ENCODE data around the gene MSANTD2.
A peak's percentile ranks its signal among the peaks of the same experiment; 100 is the strongest.

The MSANTD2 gene

GRCh38 chr11:124761301-124762104, 38.7 kb downstream of the MSANTD2 start:
- Mint-ChIP-seq H3K27ac (no peak overlapping the region), H3K4me3 (peak overlapping the region; percentile 85 to 90), H3K27me3 (peaks cover 44 to 59% of the 10 kb centered on the region in 2 donors), H3K36me3 (ENCODE audit: insufficient read depth) (peaks cover 11% of the 10 kb centered on the region), H3K9me3 (no peaks in the 10 kb centered on the region), H3K4me1 (ENCODE audit: low read depth in 2 of 2) (peaks cover 11 to 12% of the 10 kb centered on the region in 2 donors)
- ATAC-seq (replicated peaks) (no peak), DNase-seq (no peak)

DNA sequence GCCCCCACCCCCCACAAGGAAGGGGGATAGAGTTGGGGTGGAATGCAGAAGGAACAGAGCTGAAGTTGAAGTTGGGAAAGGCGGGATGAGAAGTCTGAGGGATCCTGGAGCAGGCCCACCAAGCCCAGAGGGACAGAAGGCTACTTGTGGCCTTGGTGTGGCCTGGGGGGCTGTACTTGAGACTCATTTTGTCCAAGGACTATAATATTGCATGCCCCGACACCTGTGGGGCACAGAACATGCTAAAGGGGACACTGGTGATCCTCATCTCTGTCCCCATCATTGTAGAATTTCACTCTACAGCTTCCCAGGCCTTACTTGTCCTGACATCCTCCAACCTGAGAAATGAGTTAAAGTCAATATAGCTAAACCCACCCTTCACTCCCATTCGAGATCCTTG, 39.4 kb downstream of the MSANTD2 start:
- DNase-seq, result no peak
- Mint-ChIP-seq H3K27me3 (peaks cover 51 to 66% of the 10 kb centered on the region in 2 donors), H3K4me3 (peak overlapping the region; percentile 85 to 90), H3K9me3 (no peaks in the 10 kb centered on the region), H3K27ac (no peak overlapping the region), H3K36me3 (ENCODE audit: insufficient read depth) (peaks cover 6% of the 10 kb centered on the region), H3K4me1 (ENCODE audit: low read depth in 2 of 2) (peaks cover 11 to 12% of the 10 kb centered on the region in 2 donors)
- no peak for ATAC-seq (replicated peaks)

DNA sequence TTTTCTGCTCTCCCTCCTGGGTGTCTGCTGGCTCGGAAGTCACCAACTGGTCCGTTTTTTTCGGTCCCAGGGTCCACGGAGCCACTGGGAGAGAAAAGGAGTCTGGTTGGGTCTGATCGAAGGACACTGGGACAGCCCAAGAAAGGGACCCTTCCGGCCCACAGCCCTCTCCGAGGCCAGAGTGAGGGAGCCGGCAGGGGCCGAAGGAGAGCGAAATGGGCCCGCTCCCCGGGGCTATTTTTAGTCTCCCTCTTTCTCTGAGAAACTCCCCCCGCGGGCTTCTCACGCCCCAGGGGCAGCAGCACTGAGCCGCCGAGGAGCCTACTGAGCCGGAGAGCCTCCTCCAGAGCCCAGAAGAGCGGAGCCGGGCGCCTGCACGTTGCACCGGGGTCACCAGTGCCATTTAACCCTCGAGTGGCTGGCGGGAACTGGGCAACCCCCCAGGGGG, 40.0 kb downstream of the MSANTD2 start:
- H3K9me3 Mint-ChIP-seq, result no peaks in the 10 kb centered on the region
- H3K27me3 Mint-ChIP-seq, result peaks cover 52 to 69% of the 10 kb centered on the region in 2 donors
- ATAC-seq (replicated peaks) (no peak), DNase-seq (no peak)
- peaks cover 11 to 12% of the 10 kb centered on the region in 2 donors for H3K4me1 Mint-ChIP-seq (ENCODE audit: low read depth in 2 of 2)
- peaks cover 4% of the 10 kb centered on the region for H3K36me3 Mint-ChIP-seq (ENCODE audit: insufficient read depth)
- peak overlapping the region; percentile 20 to 85 for H3K4me3 Mint-ChIP-seq
- no peak overlapping the region for H3K27ac Mint-ChIP-seq

DNA sequence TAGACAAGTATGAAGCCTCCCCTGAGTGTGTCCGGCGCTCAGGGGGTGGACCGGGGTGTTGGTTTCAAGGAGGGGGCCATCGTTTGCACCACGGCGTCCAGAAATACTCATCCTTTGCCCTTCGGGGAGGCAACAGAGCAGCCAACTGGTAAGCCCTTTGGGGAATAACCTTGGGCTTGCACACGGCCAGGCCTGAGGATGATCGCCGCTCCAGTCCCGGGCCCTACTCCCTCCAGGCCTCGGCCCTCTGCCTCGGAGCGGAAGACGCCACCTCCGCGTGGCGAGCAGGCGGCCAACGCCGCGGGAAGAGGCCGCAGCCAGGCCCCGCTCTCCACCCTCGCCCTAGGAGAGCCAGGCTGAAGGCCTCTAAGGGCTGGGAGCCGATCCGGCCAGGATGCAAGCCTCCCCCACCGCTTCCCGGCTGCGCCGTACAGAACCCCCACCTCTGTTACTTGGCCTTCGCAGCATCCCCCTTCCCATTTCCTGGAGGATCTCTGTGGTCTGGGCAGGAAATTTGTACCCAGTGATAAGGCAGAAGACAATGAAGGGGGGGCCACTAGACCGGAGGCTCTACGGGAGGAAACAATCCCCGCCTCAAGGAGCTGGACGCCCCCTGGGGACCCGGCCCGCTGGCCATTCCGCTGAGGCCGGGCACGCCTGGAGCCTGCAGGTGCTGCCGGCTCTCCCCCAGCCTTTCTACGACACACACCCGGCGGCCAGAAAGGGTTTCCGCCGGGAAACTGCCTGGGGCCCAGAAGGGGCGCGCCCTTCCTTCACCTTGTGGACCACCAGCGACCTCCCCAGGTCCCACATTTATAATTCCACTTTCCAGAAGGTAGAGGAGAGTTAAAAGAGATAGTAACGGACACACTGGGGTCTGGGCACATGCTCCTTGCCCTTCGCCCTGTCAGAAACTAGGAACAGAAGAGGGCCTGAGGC, 40.7 kb downstream of the MSANTD2 start:
- DNase-seq (no peak), ATAC-seq (replicated peaks) (no peak)
- Mint-ChIP-seq H3K36me3 (ENCODE audit: insufficient read depth) (peaks cover 8% of the 10 kb centered on the region), H3K27ac (no peak overlapping the region), H3K4me3 (peak overlapping the region; percentile 20 to 85), H3K4me1 (ENCODE audit: low read depth in 2 of 2) (peaks cover 11 to 12% of the 10 kb centered on the region in 2 donors), H3K9me3 (no peaks in the 10 kb centered on the region), H3K27me3 (peaks cover 52 to 74% of the 10 kb centered on the region in 2 donors)

- peak; percentile 50 to 62 (median 56) for DNase-seq
- peaks cover 11 to 14% of the 10 kb centered on the region in 2 donors for H3K4me1 Mint-ChIP-seq (ENCODE audit: low read depth in 2 of 2)
- no peaks in the 10 kb centered on the region for H3K9me3 Mint-ChIP-seq
- H3K4me3 Mint-ChIP-seq, result peak overlapping the region; percentile 50 to 78
- H3K27me3 Mint-ChIP-seq, result peaks cover 52 to 84% of the 10 kb centered on the region in 2 donors
- no peak overlapping the region for H3K27ac Mint-ChIP-seq
- peak; percentile 71 for ATAC-seq (replicated peaks)
- H3K36me3 Mint-ChIP-seq (ENCODE audit: insufficient read depth), result peaks cover 8% of the 10 kb centered on the region
Observed at GRCh38 chr11:124758355-124759265, 41.6 kb downstream of the MSANTD2 start.

DNA sequence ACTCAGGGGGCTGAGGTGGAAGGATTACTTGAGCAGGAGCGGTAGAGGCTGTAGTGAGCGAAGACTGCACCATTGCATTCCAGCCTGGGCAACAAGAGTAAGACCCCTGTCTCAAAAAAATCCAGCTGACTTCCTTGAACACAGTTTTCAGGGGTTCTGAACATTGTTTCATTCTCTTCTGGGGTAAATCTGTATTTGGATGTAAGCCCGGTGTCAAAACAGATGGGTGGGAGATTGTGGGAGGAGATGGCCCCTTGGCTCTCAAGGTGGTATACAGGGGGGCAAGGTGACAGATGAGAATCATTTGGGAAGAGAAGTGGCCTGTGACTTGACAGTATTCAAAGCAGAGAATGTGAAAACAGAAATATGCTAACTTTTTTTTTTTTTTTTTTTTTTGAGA, 42.9 kb downstream of the MSANTD2 start:
- H3K27me3 Mint-ChIP-seq, result peaks cover 52 to 81% of the 10 kb centered on the region in 2 donors
- H3K27ac Mint-ChIP-seq, result no peak overlapping the region
- ATAC-seq (replicated peaks), result no peak

GRCh38 chr11:124756753-124757227, 43.4 kb downstream of the MSANTD2 start:
- ATAC-seq (replicated peaks) (no peak), DNase-seq (no peak)
- Mint-ChIP-seq H3K36me3 (ENCODE audit: insufficient read depth) (peaks cover 4% of the 10 kb centered on the region), H3K27ac (no peak overlapping the region), H3K27me3 (peaks cover 52 to 80% of the 10 kb centered on the region in 2 donors), H3K4me3 (no peak overlapping the region), H3K9me3 (no peaks in the 10 kb centered on the region), H3K4me1 (ENCODE audit: low read depth in 2 of 2) (peaks cover 7 to 12% of the 10 kb centered on the region in 2 donors)

More for the DNA sequence above, 42.9 kb downstream of the MSANTD2 start:
- Mint-ChIP-seq H3K4me3 (peak overlapping the region in 1 of 2 donors; percentile 31), H3K4me1 (ENCODE audit: low read depth in 2 of 2) (peaks cover 7 to 12% of the 10 kb centered on the region in 2 donors), H3K9me3 (no peaks in the 10 kb centered on the region), H3K36me3 (ENCODE audit: insufficient read depth) (peaks cover 4% of the 10 kb centered on the region)
- no peak for DNase-seq

DNA sequence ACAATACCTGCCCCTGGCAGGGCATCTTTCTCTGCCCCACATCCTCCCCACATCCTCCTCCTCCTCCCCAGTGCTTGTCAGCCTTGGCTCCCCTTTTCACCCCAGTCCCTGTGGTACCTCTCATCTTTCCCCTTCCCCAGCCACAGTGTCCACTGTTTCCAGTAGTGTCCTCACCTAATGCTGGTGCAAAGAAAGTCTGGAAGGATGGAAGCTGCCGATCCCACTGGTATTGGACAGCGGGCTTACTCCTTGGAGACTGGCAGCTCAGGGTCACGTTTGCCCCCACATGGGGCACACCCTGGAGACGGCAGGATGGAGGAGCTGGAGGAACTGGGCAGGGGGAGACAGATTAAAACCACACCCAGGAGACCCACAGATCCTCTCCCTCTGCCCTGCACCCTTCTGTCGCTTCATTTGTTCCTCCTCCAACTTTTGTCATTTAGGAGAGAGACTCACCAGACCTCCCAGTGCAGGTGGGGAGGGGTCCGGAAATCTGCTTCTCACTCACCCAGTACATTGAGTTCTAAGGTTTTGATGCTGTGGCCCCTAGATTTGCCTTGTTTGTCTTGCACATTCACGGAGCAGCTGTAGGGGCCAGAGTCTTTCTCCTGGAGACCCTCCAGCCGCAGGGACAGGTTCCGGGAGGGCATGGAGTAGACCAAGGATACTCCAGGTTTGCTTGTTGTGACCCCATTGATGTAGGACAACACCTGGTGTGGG, 44.0 kb downstream of the MSANTD2 start:
- Mint-ChIP-seq H3K27ac (no peak overlapping the region), H3K36me3 (ENCODE audit: insufficient read depth) (peaks cover 4% of the 10 kb centered on the region), H3K9me3 (no peaks in the 10 kb centered on the region), H3K27me3 (peaks cover 52 to 76% of the 10 kb centered on the region in 2 donors), H3K4me3 (no peak overlapping the region), H3K4me1 (ENCODE audit: low read depth in 2 of 2) (peaks cover 7 to 11% of the 10 kb centered on the region in 2 donors)
- DNase-seq (no peak), ATAC-seq (replicated peaks) (no peak)

GRCh38 chr11:124754710-124755109, 45.5 kb downstream of the MSANTD2 start:
- no peak overlapping the region for H3K27ac Mint-ChIP-seq
- ATAC-seq (replicated peaks) (no peak), DNase-seq (no peak)
- H3K9me3 Mint-ChIP-seq, result no peaks in the 10 kb centered on the region
- peaks cover 4% of the 10 kb centered on the region for H3K36me3 Mint-ChIP-seq (ENCODE audit: insufficient read depth)
- peaks cover 7% of the 10 kb centered on the region in 2 donors for H3K4me1 Mint-ChIP-seq (ENCODE audit: low read depth in 2 of 2)
- H3K4me3 Mint-ChIP-seq, result no peak overlapping the region
- H3K27me3 Mint-ChIP-seq, result peaks cover 47 to 75% of the 10 kb centered on the region in 2 donors

GRCh38 chr11:124754309-124754708, 45.9 kb downstream of the MSANTD2 start:
- Mint-ChIP-seq H3K27ac (no peak overlapping the region), H3K36me3 (ENCODE audit: insufficient read depth) (peaks cover 4% of the 10 kb centered on the region), H3K4me3 (no peak overlapping the region), H3K27me3 (peaks cover 43 to 71% of the 10 kb centered on the region in 2 donors), H3K4me1 (ENCODE audit: low read depth in 2 of 2) (peaks cover 7% of the 10 kb centered on the region in 2 donors), H3K9me3 (no peaks in the 10 kb centered on the region)
- ATAC-seq (replicated peaks) (no peak), DNase-seq (no peak)

DNA sequence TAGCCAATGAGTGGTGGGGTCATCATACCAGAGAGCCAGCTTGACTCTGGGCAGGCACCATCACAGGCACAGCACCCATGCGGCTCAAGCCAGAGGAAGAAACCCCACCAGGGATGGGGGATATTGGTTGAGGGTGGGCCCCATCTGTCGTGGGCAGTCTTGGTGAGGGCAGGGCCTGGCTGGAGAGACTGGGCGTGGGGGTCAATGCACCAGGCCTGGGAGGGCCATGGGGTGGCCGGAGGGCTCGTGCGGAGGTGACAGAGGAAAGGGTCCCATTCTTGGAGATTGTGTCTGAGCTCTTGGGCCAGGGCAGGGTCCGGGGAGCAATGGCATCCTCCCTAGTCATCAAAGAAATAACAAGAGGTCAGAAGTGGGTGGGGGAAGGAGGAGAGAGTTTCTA, 46.6 kb downstream of the MSANTD2 start:
- DNase-seq (no peak), ATAC-seq (replicated peaks) (no peak)
- H3K4me1 Mint-ChIP-seq (ENCODE audit: low read depth in 2 of 2), result peaks cover 5 to 7% of the 10 kb centered on the region in 2 donors
- peaks cover 4% of the 10 kb centered on the region for H3K36me3 Mint-ChIP-seq (ENCODE audit: insufficient read depth)
- H3K27me3 Mint-ChIP-seq, result peaks cover 36 to 64% of the 10 kb centered on the region in 2 donors
- no peak overlapping the region for H3K27ac Mint-ChIP-seq
- no peaks in the 10 kb centered on the region for H3K9me3 Mint-ChIP-seq
- no peak overlapping the region for H3K4me3 Mint-ChIP-seq

- Mint-ChIP-seq H3K4me1 (ENCODE audit: low read depth in 2 of 2) (peaks cover 1 to 3% of the 10 kb centered on the region in 2 donors), H3K27me3 (peaks cover 32 to 60% of the 10 kb centered on the region in 2 donors), H3K27ac (no peak overlapping the region), H3K4me3 (no peak overlapping the region), H3K36me3 (ENCODE audit: insufficient read depth) (peaks cover 4% of the 10 kb centered on the region), H3K9me3 (no peaks in the 10 kb centered on the region)
- ATAC-seq (replicated peaks), result no peak
- DNase-seq, result no peak
Observed at GRCh38 chr11:124753205-124753604, 47.0 kb downstream of the MSANTD2 start.
